ENCODE measurements around the gene TSSK3.

TSSK3 gene

DNA sequence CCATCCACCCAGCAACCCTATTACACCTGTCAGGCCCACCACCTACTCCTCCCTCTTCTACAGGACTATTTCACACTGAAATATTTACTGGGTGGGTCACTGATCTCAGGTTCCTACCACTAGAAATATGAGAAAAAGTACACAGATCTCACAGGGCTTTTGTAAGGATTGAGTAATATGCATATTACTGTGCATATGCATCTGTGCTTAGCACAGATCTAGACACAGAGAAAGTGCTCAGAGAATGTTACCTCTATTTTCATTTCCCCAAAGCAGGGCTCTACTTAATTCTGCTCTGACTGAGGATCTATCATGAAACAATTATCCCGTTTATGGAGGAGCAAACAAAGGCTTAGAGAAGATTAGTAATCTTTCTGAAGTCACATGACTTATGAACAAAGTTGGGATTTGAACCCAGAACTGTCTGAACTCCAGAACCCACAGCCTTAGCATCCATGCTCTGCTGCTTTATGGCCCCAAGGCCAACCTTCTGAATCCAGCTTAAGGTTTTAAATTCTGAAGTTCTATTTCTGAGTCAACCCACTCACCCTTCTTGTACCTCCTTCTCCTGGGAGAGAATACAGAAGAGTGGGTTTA lies 11.8 kb downstream of the TSSK3 start:
- H3K4me1 ChIP-seq (ENCODE audit: low read length) = no peaks in the 10 kb centered on the region
- no peaks in the 10 kb centered on the region for H3K9me3 ChIP-seq (ENCODE audit: insufficient read depth, low read length)
- TF ChIP-seq EZH2phosphoT487 (IDR thresholded peaks at IDR 0.05; ENCODE audit: low read depth) = no peak
- TF ChIP-seq, protein P1, sequence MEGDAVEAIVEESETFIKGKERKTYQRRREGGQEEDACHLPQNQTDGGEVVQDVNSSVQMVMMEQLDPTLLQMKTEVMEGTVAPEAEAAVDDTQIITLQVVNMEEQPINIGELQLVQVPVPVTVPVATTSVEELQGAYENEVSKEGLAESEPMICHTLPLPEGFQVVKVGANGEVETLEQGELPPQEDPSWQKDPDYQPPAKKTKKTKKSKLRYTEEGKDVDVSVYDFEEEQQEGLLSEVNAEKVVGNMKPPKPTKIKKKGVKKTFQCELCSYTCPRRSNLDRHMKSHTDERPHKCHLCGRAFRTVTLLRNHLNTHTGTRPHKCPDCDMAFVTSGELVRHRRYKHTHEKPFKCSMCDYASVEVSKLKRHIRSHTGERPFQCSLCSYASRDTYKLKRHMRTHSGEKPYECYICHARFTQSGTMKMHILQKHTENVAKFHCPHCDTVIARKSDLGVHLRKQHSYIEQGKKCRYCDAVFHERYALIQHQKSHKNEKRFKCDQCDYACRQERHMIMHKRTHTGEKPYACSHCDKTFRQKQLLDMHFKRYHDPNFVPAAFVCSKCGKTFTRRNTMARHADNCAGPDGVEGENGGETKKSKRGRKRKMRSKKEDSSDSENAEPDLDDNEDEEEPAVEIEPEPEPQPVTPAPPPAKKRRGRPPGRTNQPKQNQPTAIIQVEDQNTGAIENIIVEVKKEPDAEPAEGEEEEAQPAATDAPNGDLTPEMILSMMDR (IDR thresholded peaks at IDR 0.05; ENCODE audit: low read depth, low read length) = no peak
- H3K27me3 ChIP-seq (ENCODE audit: low read depth, low read length) = no peaks in the 10 kb centered on the region
- no peak overlapping the region for H2AFZ ChIP-seq (ENCODE audit: low read depth, low read length)
- no peak overlapping the region for H3K4me3 ChIP-seq (ENCODE audit: low read length)
- no peaks in the 10 kb centered on the region for H3K79me2 ChIP-seq (ENCODE audit: low read length)
- no peak overlapping the region for H3K9ac ChIP-seq (ENCODE audit: low read length)
- H3K36me3 ChIP-seq (replicated peaks; ENCODE audit: low read depth, low read length) = peaks cover 5% of the 10 kb centered on the region
- no peak overlapping the region for H3K4me2 ChIP-seq (ENCODE audit: low read length)
- H4K20me1 ChIP-seq (ENCODE audit: insufficient read depth, low read length) = no peaks in the 10 kb centered on the region
- no peak overlapping the region for H3K27ac ChIP-seq (ENCODE audit: low read length)

DNA sequence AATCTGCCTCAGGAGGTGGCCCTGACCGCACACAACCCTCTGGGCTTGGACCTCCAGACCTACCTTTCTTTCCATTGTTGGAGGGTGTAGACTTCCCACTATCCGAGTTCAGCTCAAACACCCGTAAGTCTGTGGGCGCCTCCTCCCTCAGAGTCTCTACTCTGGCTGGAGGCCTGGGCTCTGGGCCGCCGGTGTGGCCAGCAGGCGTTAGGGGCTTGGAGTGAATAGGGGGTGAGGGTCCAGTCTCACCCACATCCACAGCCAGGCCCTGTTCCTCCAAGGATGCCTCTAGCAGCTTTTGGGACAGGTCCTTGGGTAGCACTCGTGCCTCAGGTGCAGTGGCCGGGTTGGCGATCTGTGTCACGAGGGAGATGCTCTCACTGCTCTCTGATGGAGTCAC lies 13.9 kb downstream of the TSSK3 start:
- Histone ChIP-seq H3K27me3 (ENCODE audit: low read depth, low read length) (no peaks in the 10 kb centered on the region), H3K4me3 (ENCODE audit: low read length) (no peak overlapping the region), H3K4me1 (ENCODE audit: low read length) (no peaks in the 10 kb centered on the region), H3K36me3 (replicated peaks; ENCODE audit: low read depth, low read length) (peaks cover 5% of the 10 kb centered on the region), H3K9me3 (ENCODE audit: insufficient read depth, low read length) (no peaks in the 10 kb centered on the region), H4K20me1 (ENCODE audit: insufficient read depth, low read length) (no peaks in the 10 kb centered on the region), H2AFZ (ENCODE audit: low read depth, low read length) (no peak overlapping the region), H3K9ac (ENCODE audit: low read length) (no peak overlapping the region), H3K4me2 (ENCODE audit: low read length) (no peak overlapping the region), H3K79me2 (ENCODE audit: low read length) (no peaks in the 10 kb centered on the region), H3K27ac (ENCODE audit: low read length) (no peak overlapping the region)
- TF ChIP-seq, protein P1 (IDR thresholded peaks at IDR 0.05; ENCODE audit: low read depth, low read length) = no peak
- no peak for TF ChIP-seq EZH2phosphoT487 (IDR thresholded peaks at IDR 0.05; ENCODE audit: low read depth)

DNA sequence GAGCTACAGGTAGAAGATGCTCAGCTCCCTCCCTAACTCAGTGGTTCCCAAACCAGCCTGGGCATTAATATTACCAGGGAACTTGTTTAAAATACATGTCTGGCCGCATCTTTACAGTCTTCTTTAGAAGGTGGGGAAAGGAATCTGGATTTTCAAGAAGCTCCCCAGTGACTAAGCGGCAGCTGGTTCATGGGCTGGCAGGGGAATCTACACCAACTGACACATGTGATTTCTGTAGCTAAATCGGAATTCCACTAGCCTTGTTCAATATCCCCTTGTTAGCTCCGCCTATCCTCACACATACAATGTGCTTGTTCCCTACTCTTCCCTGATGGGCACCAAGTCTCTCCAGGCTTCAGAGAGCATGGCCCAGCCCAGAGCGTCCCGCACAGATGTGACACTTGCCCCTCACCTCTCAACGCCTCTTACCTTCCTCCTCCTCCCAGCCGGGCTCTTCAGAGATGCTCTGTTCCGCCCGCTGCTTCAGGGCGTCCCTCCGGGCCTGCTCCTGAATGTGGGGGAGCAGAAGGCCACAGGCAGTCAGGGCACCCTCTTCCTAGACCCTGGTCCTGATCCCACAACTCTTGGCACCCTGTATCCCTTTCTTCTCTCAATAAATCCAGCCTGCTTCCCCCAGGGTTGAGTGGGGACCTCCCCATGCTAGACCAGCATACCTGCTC lies 15.3 kb downstream of the TSSK3 start:
- Histone ChIP-seq H3K9me3 (ENCODE audit: insufficient read depth, low read length) (no peaks in the 10 kb centered on the region), H3K79me2 (ENCODE audit: low read length) (no peaks in the 10 kb centered on the region), H3K4me1 (ENCODE audit: low read length) (no peaks in the 10 kb centered on the region), H3K27ac (ENCODE audit: low read length) (no peak overlapping the region), H3K4me2 (ENCODE audit: low read length) (no peak overlapping the region), H4K20me1 (ENCODE audit: insufficient read depth, low read length) (no peaks in the 10 kb centered on the region), H2AFZ (ENCODE audit: low read depth, low read length) (no peak overlapping the region), H3K4me3 (ENCODE audit: low read length) (no peak overlapping the region), H3K9ac (ENCODE audit: low read length) (no peak overlapping the region), H3K27me3 (ENCODE audit: low read depth, low read length) (no peaks in the 10 kb centered on the region), H3K36me3 (replicated peaks; ENCODE audit: low read depth, low read length) (peaks cover 5% of the 10 kb centered on the region)
- TF ChIP-seq EZH2phosphoT487 (IDR thresholded peaks at IDR 0.05; ENCODE audit: low read depth) = no peak
- TF ChIP-seq, protein P1 (IDR thresholded peaks at IDR 0.05; ENCODE audit: low read depth, low read length) = no peak

DNA sequence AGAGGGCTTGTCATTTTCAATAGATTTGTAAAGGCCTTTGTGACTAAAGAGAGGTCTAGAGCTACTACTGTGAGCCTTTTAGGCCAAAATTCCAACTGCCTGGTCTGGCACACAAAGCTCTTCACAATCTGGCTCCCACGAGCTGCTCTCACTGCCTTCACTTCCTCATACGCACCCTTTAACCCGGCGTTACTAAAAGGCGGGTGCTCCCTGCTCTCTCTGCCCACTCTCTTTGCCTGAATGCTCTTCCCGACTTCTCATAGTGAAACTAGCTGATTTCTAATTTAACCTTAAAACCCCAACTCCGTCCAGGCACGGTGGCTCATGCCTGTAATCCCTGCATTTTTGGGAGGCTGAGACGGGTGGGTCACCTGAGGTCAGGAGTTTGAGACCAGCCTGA lies 17.7 kb downstream of the TSSK3 start:
- H3K27me3 ChIP-seq (ENCODE audit: low read depth, low read length) = no peaks in the 10 kb centered on the region

More for the DNA sequence above, 17.7 kb downstream of the TSSK3 start:
- H3K4me1 ChIP-seq (ENCODE audit: low read length) = no peaks in the 10 kb centered on the region
- no peak overlapping the region for H3K27ac ChIP-seq (ENCODE audit: low read length)
- TF ChIP-seq, protein P1 (IDR thresholded peaks at IDR 0.05; ENCODE audit: low read depth, low read length) = no peak
- TF ChIP-seq EZH2phosphoT487 (IDR thresholded peaks at IDR 0.05; ENCODE audit: low read depth) = no peak
- no peak overlapping the region for H3K4me2 ChIP-seq (ENCODE audit: low read length)
- no peak overlapping the region for H2AFZ ChIP-seq (ENCODE audit: low read depth, low read length)
- H3K36me3 ChIP-seq (replicated peaks; ENCODE audit: low read depth, low read length) = peaks cover 5% of the 10 kb centered on the region
- H4K20me1 ChIP-seq (ENCODE audit: insufficient read depth, low read length) = no peaks in the 10 kb centered on the region
- no peak overlapping the region for H3K4me3 ChIP-seq (ENCODE audit: low read length)
- no peaks in the 10 kb centered on the region for H3K79me2 ChIP-seq (ENCODE audit: low read length)
- H3K9ac ChIP-seq (ENCODE audit: low read length) = no peak overlapping the region
- no peaks in the 10 kb centered on the region for H3K9me3 ChIP-seq (ENCODE audit: insufficient read depth, low read length)
